RPMI7951 (cell line): ENCODE data around the gene AP3B1. TPM values are rescaled to one million over a fixed set of nuclear protein-coding genes. Genes with fewer than 3 reads are reported as not detected.
A peak's percentile ranks its signal among the peaks of the same experiment; 100 is the strongest.

Experiments
- DNase-seq: peaks from one replicate; pipeline ENCODE4 v3.0.0-alpha.2; 2012; ENCODE audit warnings: low read depth
- total RNA-seq: library from RNA; depleted of rRNA; stranded (reverse); fragments of >200 nt; shearing (Covaris generic); gene quantifications from 2 replicates; pipeline ENCODE4 v1.2.3, GENCODE V29; 2014

The AP3B1 gene
- total RNA-seq, 1 experiment from 2014 or later, result 74.5 TPM

GRCh38 chr5:78288246-78288645 is 6.3 kb downstream of the AP3B1 start:
- no peak for DNase-seq

DNA sequence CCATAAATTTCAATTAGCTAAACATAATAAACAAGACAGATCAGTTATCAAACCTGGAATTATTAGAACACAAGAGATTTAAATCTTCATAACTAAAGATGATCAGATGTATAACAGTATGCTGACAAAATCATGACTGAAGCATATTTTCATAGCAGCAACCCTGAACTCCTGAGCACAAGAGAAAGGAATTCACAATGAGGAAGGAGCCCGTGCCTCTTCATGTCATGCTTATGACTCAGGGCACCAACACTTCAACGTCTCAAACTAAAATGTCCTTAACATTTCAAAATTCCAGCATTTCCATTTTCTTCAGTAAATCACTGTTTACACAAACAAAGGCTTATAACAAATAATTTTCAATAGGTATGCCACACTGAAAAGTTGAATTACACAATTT is 6.7 kb downstream of the AP3B1 start:
- DNase-seq, result peak; percentile 58

- DNase-seq, result no peak
These were observed 7.3 kb downstream of the AP3B1 start for GRCh38 chr5:78287169-78287568.

- DNase-seq, result no peak
These were observed 8.2 kb downstream of the AP3B1 start for GRCh38 chr5:78286290-78286689.

DNA sequence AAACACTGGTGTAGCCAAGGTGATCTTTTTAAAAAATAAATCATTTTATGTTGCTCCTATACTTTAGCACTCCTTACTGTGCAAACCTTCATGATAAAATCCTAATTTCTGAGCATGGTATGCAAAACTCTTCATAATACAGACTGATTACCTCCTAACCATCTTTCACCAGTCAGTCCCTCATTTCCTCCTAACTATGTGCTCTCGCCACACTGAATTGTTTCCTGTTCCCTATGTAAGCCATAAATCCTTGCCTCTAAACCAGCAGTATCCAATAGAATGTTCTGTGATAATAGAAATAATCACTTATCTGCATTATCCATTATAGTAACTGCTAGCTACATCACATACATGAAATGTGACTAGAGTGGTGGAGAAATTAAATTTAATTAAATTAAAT is 10.7 kb downstream of the AP3B1 start:
- no peak for DNase-seq

GRCh38 chr5:78283105-78283504 is 11.4 kb downstream of the AP3B1 start:
- no peak for DNase-seq

- no peak for DNase-seq
These were observed 14.2 kb downstream of the AP3B1 start for GRCh38 chr5:78280261-78280660.

DNA sequence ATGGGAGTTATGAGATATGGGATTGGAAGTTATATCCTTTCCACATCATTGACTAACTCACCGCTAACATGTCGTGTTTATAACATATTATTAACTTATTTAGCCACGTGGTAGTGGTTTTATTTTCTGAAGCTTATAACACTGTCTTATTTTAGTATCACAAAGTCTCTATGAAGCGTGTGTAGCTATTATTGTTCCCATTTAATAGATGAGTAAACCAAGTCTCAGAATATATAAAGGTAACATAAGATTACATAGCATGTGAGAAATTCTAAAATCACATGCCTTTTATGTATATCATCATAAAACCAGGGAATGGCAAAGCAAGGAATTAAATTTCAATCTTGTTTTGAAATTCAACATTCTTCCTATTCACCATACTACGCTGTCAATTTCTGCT is 15.3 kb downstream of the AP3B1 start:
- no peak for DNase-seq

DNA sequence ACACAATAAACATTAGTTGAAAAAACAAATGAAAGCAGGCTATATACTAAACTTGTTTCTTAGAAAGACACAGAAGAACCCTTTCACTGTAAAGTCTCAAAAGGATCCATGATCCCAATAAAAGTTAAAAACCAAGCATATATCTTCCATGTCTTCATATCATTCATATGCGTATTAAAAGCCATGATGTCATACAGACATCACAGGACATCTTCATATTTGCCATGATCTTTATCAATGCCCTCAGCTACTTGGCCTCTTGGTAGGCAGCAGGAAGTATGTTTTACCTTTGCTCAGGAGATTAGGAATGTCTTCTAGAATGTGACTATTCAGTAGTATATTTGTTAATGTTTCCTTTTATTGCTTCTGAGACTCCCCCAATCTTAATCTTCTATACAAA is 16.8 kb downstream of the AP3B1 start:
- DNase-seq, result no peak

DNA sequence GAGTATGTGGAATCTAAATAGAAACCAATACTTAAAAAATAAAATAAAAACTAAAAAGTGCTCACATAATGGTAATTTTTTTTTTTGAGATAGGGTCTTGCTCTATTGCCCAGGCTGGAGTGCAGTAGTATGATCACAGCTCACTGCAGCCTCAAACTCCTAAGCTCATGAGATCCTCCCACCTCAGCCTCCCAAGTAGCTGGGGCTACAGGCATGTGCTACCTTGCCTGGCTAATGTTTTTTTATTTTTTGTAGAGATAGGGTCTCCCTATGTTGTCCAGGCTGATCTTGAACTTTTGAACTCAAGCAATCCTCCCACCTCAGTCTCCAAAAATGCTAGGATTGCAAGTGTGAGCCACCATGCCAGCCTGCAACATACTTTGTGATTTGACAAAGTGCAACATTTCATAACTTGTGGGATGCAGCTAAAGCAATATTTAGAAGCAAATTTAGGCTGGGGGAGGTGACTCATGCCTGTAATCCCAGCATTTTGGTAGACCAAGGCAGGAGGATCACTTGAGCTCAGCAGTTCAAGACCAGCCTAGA is 18.4 kb downstream of the AP3B1 start:
- DNase-seq, result no peak

DNA sequence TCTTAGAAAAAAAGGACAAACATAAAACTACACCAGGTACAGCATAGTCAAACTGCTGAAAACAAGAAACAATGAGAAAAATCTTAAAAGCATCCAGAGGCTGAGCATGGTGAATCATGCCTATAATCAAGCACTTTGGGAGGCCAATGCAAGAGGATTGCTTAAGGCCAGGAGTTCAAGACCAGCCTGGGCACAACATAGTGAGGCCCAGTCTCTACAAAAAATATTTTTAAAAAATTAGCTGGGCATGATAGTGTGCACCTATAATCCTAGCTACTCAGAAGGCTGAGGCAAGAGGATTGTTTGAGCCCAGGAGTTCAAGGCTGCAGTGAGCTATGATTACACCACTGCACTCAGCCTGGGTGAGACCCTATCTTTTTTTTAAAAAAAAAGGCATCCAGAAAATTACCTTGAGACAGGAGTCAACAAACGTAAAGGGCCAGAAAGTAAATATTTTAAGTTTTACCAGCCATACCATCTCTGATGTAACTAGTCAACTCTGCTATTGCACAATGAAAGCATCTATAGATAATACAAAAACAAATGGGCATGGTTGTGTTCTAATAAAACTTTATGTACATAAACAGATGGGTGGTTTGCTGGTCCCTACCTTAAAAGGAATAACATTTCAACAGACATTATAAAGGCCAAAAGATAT is 19.8 kb downstream of the AP3B1 start:
- DNase-seq, result no peak

DNA sequence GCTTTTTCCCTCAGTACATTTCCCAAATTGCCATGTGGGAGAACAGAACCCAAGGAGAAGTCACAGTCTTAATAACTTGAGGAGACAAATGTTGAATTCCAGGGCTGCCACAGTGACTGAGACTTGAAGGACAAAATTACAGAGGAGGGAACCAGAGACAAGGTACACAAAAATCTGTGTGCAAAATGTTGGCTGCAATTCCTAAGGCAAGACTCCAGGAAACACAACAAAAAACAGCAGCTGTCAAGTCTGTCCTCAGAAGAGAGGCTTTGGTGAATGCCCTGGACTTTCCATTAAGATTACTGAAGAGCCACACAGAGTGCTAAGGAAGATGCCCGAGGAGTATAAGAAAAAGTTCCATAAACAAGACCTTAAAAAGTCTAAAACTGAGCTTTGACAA is 21.1 kb downstream of the AP3B1 start:
- DNase-seq, result no peak

- no peak for DNase-seq
These were observed 22.7 kb downstream of the AP3B1 start for GRCh38 chr5:78271766-78272165.

DNA sequence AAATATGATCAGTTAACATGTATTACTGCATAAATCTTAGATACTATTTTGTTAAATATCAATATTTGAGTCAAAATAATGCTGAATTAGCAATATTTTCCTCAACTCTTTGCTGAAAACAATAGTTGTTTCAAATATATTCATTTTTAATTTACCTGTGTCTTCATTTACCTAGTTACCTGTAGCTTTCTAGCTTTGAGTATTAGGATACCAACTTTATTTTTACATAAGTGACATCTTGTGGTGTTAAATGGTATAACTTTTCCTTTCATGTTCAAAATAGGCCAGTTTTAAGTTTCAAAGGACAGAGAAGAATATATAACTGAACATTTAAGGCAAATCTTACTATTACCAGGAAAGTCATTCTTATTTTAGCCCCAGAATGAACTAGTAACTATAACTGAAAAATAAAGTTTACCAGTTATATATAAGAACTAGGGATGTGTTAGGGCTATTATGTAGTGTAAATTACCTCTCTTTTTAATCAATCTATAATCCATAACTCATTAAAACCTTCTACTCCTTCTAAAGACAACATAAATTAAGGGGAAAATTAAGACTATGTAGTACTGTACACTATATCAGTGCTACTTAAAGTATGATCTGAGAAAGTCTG is 25.3 kb downstream of the AP3B1 start:
- DNase-seq, result no peak

GRCh38 chr5:78268356-78268755 is 26.1 kb downstream of the AP3B1 start:
- no peak for DNase-seq

GRCh38 chr5:78265163-78265562 is 29.3 kb downstream of the AP3B1 start:
- no peak for DNase-seq

DNA sequence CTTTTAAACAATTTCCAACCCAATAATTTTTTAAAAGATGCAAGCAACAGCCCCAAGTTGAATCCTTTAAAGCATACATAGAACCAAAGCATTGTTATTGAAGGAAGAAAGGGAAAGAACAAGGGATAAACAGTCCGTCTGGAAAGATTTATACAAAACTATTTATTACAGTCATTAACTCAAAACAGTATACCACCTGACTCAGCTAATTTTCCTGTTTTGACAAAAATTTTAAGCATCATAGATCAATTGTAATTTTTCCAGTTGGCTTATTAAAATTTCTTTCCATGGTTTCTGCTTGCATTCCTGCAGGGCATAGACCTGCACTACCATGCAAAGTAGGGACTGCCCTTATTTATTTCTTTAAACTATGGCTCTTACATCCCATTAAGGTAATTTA is 29.9 kb downstream of the AP3B1 start:
- DNase-seq, result no peak

- no peak for DNase-seq
These were observed 33.7 kb downstream of the AP3B1 start for GRCh38 chr5:78260771-78261170.

- no peak for DNase-seq
These were observed 41.3 kb downstream of the AP3B1 start for GRCh38 chr5:78253201-78253600.

GRCh38 chr5:78252715-78253114 is 41.8 kb downstream of the AP3B1 start:
- DNase-seq, result no peak

- no peak for DNase-seq
These were observed 42.7 kb downstream of the AP3B1 start for GRCh38 chr5:78251663-78252284.

DNA sequence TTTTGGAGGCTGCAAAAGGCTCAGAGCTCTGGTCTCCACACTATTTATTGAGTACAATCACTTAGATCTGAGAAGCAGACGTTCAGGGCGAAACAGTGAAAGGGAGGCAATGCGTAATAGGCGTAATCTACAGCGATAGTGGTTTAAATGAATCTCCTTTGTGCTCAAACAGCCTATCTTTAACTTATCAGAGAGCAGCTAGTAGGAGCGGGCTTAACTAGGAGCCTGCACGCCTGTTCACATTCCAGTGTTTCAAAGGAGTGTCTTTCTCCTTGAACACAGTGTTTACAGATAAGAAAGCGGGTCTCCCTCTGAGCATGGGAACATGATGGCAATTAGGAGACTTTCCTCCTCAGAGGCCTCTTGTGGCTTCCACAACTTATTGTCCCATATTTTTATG is 49.4 kb downstream of the AP3B1 start:
- DNase-seq, result no peak

DNA sequence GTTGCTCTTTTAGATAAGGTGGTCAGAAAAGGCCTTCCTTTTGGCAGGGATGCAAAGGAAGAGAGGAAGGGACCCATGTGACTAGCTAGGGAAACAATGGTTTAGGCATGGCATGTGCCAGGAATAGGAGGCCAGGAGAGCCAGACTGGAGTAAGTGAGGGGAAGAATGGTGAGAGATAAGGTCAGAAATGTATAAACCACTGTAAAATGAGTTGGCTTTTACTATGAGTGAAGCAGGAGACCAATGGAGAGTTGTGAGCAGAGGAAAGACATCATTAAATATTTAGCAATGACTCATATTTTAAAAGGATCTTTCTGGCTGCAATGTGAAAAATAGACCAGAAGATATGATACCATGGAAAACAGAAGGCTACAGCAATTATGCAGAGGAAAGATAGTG is 50.9 kb downstream of the AP3B1 start:
- peak; percentile 30 for DNase-seq
